Measurements from ENCODE around the gene ZFP36.
"Not testable (repeated sequence)": the region's sequence is repeated elsewhere in the genome, so short reads cannot be mapped to it uniquely, and the experiment has no call there.

Gene ZFP36

GRCh38 chr19:39449116-39449797, 42.6 kb downstream of the ZFP36 start:
- Mint-ChIP-seq H3K36me3 (ENCODE audit: low read depth) (peaks cover 49% of the 10 kb centered on the region), H3K27ac (peak overlapping the region; percentile 87), H3K9me3 (no peaks in the 10 kb centered on the region), H3K4me3 (peak overlapping the region; percentile 64), H3K27me3 (ENCODE audit: low read depth) (no peaks in the 10 kb centered on the region), H3K4me1 (ENCODE audit: low read depth) (peaks cover 61% of the 10 kb centered on the region)

- Mint-ChIP-seq H3K4me1 (ENCODE audit: low read depth) (peaks cover 52% of the 10 kb centered on the region), H3K36me3 (ENCODE audit: low read depth) (peaks cover 41% of the 10 kb centered on the region)
- not testable (repeated sequence) for H3K27me3 Mint-ChIP-seq (ENCODE audit: low read depth); H3K9me3 Mint-ChIP-seq; H3K27ac Mint-ChIP-seq; H3K4me3 Mint-ChIP-seq
Observed at GRCh38 chr19:39451257-39451656, 44.6 kb downstream of the ZFP36 start.
